ENCODE measurements around the gene SAT2.
"Not testable (repeated sequence)": the region's sequence is repeated elsewhere in the genome, so short reads cannot be mapped to it uniquely, and the experiment has no call there.

The SAT2 gene

DNA sequence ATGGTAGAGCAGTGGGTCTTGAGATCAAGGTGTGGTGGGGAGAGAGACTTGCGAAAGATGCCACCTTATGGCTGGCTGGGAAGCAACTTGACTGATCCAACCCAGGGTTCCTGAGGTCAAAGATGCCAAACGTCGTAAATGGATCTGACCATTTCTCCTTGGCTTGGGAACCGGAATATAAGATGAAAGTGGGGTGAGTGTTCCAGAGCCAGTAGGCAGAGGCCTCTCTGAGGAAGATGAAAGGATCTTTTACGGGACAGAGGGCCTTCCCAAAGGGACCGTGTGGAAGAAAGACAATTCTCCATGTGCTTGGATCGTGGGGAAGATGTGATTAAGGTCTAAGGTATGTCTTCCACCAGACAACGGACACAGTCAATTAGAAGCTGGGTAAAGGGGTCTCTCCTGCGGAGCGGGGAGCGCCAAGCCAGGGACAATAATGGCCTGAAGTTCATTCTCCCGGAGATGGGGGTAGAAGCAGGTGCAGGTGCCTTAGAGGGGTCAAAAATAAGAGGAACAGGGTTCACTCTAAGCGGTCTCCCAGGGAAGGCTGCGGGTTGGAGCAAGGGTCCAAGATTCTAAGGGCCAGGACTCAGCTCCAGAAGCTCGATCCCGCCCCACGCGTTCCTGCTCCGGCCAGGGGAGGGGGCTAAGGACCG is 13.7 kb downstream of the SAT2 start:
- DNase-seq (ENCODE audit: low read depth): no peak

DNA sequence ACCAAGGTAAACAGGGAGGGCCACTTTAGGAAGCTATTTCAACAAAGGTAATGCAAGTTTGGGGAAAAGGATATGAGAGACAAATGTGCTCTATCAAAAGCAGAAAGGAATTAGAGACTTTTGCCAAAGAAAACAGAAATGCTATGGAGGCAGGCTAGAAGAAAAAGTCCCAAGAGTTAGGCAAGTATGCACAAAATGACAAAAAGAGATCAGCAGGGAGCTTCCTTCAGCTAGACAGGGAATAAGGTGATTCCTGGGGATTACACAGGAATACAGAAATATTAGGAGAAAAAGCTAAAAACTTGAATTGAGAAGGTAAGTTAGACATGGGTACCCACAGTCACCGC is 15.4 kb downstream of the SAT2 start:
- peak overlapping the region; percentile 38 for H3K4me3 ChIP-seq (ENCODE audit: low read depth, low read length)
- TF ChIP-seq, protein P1, sequence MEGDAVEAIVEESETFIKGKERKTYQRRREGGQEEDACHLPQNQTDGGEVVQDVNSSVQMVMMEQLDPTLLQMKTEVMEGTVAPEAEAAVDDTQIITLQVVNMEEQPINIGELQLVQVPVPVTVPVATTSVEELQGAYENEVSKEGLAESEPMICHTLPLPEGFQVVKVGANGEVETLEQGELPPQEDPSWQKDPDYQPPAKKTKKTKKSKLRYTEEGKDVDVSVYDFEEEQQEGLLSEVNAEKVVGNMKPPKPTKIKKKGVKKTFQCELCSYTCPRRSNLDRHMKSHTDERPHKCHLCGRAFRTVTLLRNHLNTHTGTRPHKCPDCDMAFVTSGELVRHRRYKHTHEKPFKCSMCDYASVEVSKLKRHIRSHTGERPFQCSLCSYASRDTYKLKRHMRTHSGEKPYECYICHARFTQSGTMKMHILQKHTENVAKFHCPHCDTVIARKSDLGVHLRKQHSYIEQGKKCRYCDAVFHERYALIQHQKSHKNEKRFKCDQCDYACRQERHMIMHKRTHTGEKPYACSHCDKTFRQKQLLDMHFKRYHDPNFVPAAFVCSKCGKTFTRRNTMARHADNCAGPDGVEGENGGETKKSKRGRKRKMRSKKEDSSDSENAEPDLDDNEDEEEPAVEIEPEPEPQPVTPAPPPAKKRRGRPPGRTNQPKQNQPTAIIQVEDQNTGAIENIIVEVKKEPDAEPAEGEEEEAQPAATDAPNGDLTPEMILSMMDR (IDR thresholded peaks at IDR 0.05; ENCODE audit: control insufficient read depth, extremely low read depth, insufficient read depth): no peak
- no peak for DNase-seq (ENCODE audit: low read depth)

More for the DNA sequence above, 13.7 kb downstream of the SAT2 start:
- peak overlapping the region; percentile 90 for H3K4me3 ChIP-seq (ENCODE audit: low read depth, low read length)
- TF ChIP-seq, protein P1 (IDR thresholded peaks at IDR 0.05; ENCODE audit: control insufficient read depth, extremely low read depth, insufficient read depth): 0 out of 2 replicates have a peak, but pooled peaks have one; percentile 21

DNA sequence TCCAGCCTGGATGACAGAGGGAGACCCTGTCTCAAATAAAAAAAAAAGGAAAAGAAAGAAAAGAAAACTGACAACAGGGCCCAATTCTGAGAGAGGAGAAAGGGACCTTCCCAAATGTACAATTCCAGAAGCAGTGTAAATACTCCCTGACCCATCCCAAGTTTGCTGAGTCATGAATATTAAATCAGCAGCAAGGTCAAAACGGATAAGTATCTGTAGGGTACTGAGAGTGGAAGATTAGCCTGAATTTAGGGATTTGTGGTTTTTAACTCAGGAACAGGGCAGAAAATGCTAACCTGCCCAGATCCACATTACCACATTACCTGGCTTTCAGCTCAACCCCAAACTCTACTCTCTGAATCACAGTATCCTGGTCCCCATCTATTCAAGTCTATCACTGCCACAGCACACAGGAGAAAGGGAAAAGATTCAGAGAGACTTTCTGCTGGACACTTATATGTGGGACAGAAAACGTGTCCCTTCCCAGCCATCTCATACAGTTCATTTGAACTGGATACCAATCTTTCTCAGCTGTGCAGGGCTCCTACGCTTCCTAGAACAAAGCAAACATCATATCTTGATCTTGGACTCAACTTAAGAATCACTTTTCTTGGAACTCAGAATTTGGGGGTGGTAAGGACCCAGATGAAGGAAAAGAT is 15.9 kb downstream of the SAT2 start:
- peak overlapping the region; percentile 38 for H3K4me3 ChIP-seq (ENCODE audit: low read depth, low read length)
- TF ChIP-seq, protein P1 (IDR thresholded peaks at IDR 0.05; ENCODE audit: control insufficient read depth, extremely low read depth, insufficient read depth): no peak
- no peak for DNase-seq (ENCODE audit: low read depth)

DNA sequence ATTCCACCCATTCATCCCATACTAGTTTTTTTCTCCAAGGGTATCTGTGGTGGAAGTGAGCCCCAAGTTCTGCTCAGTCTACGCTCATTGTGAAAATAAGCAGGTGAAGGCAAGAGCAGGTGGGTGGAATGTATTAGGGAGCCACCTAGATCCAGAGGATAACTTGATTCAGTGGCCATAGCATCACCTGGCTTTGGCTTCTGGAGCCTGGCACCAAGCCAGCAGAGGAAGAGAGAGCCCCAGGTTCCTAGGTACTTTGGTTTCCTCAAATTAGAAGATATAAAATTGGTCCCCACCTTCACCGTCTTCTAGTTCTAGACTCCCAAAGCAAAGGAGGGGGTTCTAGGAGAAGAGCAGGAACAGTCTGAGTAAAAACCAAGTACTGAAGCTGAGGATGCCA is 17.0 kb downstream of the SAT2 start:
- H3K4me3 ChIP-seq (ENCODE audit: low read depth, low read length): no peak overlapping the region
- DNase-seq (ENCODE audit: low read depth): no peak
- TF ChIP-seq, protein P1 (IDR thresholded peaks at IDR 0.05; ENCODE audit: control insufficient read depth, extremely low read depth, insufficient read depth): no peak

DNA sequence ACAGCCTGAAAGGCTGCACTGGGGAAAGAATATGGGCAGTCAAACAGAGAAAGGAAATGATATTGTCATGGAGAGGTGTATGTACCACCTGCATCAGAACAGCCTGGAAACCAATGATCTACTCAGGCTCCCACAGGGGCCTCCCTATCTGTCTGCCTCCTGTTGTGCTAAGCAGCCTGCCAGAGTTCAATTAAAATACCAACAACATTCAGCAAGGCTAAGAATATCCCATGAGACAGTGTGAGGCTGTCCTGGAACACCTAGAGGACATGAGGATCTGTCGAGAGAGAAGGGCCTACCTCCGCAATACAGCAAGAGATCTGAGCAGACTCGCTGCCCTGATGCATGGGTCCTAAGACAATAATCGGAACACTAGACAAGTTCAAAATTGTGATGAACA is 21.3 kb downstream of the SAT2 start:
- H3K4me3 ChIP-seq (ENCODE audit: low read depth, low read length): no peak overlapping the region
- TF ChIP-seq, protein P1 (IDR thresholded peaks at IDR 0.05; ENCODE audit: control insufficient read depth, extremely low read depth, insufficient read depth): no peak
- no peak for DNase-seq (ENCODE audit: low read depth)

DNA sequence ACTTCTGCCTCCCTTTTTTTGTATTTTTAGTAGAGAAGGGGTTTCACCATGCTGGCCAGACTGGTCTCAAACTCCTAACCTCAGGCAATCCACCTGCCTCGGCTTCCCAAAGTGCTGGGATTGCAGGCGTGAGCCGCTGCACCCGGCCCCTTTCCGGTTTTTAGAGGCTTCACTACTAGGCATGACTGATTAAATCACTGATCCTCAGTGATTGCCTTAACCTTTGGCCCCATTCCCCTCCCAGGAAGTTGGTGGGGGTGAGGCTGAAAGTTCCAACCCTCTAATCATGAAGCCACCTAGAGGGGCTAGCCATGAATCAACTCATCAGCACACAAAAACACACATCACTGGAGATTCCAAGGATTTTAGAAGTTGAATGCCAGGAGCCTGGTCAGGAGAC is 30.1 kb downstream of the SAT2 start:
- not testable (repeated sequence) for DNase-seq (ENCODE audit: low read depth); H3K4me3 ChIP-seq (ENCODE audit: low read depth, low read length)

DNA sequence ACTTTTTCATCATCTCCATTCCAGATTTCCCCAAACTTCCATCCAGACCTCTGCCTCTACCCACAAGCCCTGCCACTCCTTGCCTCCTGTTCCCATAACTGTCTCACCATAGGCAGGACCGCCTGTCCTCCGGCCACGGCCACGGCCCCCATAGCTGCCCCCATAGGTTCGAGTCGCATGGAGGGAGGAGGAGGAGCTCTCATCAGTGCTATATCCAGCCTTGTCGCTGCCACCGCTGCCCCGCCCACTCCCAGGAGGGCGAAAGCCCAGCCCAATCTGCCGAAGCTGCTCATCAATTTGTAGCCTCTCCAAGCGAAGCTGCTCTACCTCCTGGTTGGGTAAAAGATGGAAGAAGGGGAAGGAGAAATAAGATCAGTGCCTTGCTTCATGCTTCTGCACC is 34.3 kb downstream of the SAT2 start:
- TF ChIP-seq, protein P1 (IDR thresholded peaks at IDR 0.05; ENCODE audit: control insufficient read depth, extremely low read depth, insufficient read depth): no peak
- no peak for DNase-seq (ENCODE audit: low read depth)
- no peak overlapping the region for H3K4me3 ChIP-seq (ENCODE audit: low read depth, low read length)
